Measurements from ENCODE around the gene TDRD9.
A peak's percentile ranks its signal among the peaks of the same experiment; 100 is the strongest.

- TF ChIP-seq CTCF (IDR thresholded peaks at IDR 0.05; ENCODE audit: low read length), result peak; percentile 55
- no peak for TF ChIP-seq EZH2 (IDR thresholded peaks at IDR 0.05; ENCODE audit: borderline replicate concordance, low read length)
These were observed 22.3 kb upstream of the TDRD9 start for GRCh38 chr14:103905842-103906456.
